GM23338 (cell line): ENCODE measurements around the gene ADAM30. TPM values are rescaled to one million over a fixed set of nuclear protein-coding genes. Genes with fewer than 3 reads are reported as not detected.

Experiments used
- ATAC-seq: fragments of 200-7000 bp; cut with Tn5 transposase; 3 replicates; pipeline ENCODE4 v1.9.1; 2020
- DNase-seq: peaks from one replicate; pipeline ENCODE4 v3.0.0-alpha.2; 2015; ENCODE audit warnings: low spot score
- H2AFZ ChIP-seq: fragments of 200-600 bp; sonication (generic); 2 replicates; pipeline ENCODE4 v1.8.0; 2016; ENCODE audit warnings: antibody characterized with exemption, mild to moderate bottlenecking, moderate library complexity
- H3F3A ChIP-seq: fragments of 200-600 bp; sonication (generic); replicated peaks from 2 replicates; pipeline ENCODE4 v1.8.0; 2017; ENCODE audit warnings: antibody characterized with exemption, mixed run types, low read depth
- H3K27ac ChIP-seq: fragments of 200-600 bp; sonication (generic); 2 replicates; pipeline ENCODE4 v1.6.1; 2016; ENCODE audit warnings: low read depth
- H3K27me3 ChIP-seq: fragments of 200-600 bp; sonication (generic); 2 replicates; pipeline ENCODE4 v1.8.0; 2016; ENCODE audit warnings: mild to moderate bottlenecking, mixed run types, moderate library complexity; ENCODE audit not compliant: insufficient read depth
- H3K36me3 ChIP-seq: fragments of 200-600 bp; sonication (generic); 2 replicates; pipeline ENCODE4 v1.8.0; 2016; ENCODE audit warnings: mild to moderate bottlenecking; ENCODE audit not compliant: insufficient read depth
- H3K4me1 ChIP-seq: fragments of 200-600 bp; sonication (generic); 2 replicates; pipeline ENCODE4 v1.8.0; 2016; ENCODE audit warnings: mild to moderate bottlenecking, moderate library complexity; ENCODE audit not compliant: insufficient read depth
- H3K4me2 ChIP-seq: fragments of 200-600 bp; sonication (generic); 2 replicates; pipeline ENCODE4 v1.7.1; 2017; ENCODE audit warnings: mixed run types
- H3K4me3 ChIP-seq: fragments of 200-600 bp; sonication (generic); 2 replicates; pipeline ENCODE4 v1.6.1; 2016; ENCODE audit warnings: mixed run types
- H3K79me2 ChIP-seq: fragments of 200-600 bp; sonication (generic); replicated peaks from 2 replicates; pipeline ENCODE4 v1.8.0; 2017; ENCODE audit warnings: mild to moderate bottlenecking; ENCODE audit not compliant: insufficient read depth
- H3K9me2 ChIP-seq: fragments of 200-600 bp; sonication (generic); 2 replicates; pipeline ENCODE4 v1.8.0; 2017; ENCODE audit not compliant: insufficient read depth
- H4K20me1 ChIP-seq: fragments of 200-600 bp; sonication (generic); replicated peaks from 2 replicates; pipeline ENCODE4 v1.8.0; 2017; ENCODE audit warnings: mild to moderate bottlenecking; ENCODE audit not compliant: insufficient read depth
- H3K27ac Mint-ChIP-seq: 2 replicates; pipeline ENCODE4 v1.8.0; 2020; ENCODE audit warnings: inconsistent platforms, mild to moderate bottlenecking, moderate library complexity, mixed read lengths
- H3K27me3 Mint-ChIP-seq: 3 replicates; pipeline ENCODE4 v1.8.0; 2022; ENCODE audit warnings: low read depth, mild to moderate bottlenecking, moderate library complexity, mixed read lengths, inconsistent platforms; ENCODE audit not compliant: insufficient read depth, poor library complexity
- H3K36me3 Mint-ChIP-seq: 3 replicates; pipeline ENCODE4 v1.8.0; 2021; ENCODE audit warnings: low read depth, mild to moderate bottlenecking, inconsistent platforms, moderate library complexity, mixed read lengths
- H3K4me1 Mint-ChIP-seq: 3 replicates; pipeline ENCODE4 v1.8.0; 2020; ENCODE audit warnings: mild to moderate bottlenecking, inconsistent platforms, mixed read lengths
- H3K4me3 Mint-ChIP-seq: 3 replicates; pipeline ENCODE4 v1.8.0; 2021; ENCODE audit warnings: moderate library complexity, mild to moderate bottlenecking, inconsistent platforms, mixed read lengths
- H3K9me3 Mint-ChIP-seq: 3 replicates; pipeline ENCODE4 v1.8.0; 2020; ENCODE audit warnings: moderate library complexity, mild to moderate bottlenecking, inconsistent platforms, mixed read lengths
- CREB1 ChIP-seq: fragments of 250-450 bp; sonication (Bioruptor Pico); IDR thresholded peaks from 2 replicates; pipeline ENCODE4 v1.5.0; 2020; ENCODE audit warnings: low read depth, mild to moderate bottlenecking, moderate library complexity
- EZH2 ChIP-seq: fragments of 200-600 bp; sonication (generic); IDR thresholded peaks from one replicate; pipeline ENCODE4 v1.8.0; 2017; ENCODE audit warnings: antibody characterized with exemption, mild to moderate bottlenecking, low read depth; ENCODE audit not compliant: unreplicated experiment
- EZH2phosphoT487 ChIP-seq: fragments of 200-600 bp; sonication (generic); IDR thresholded peaks from one replicate; pipeline ENCODE4 v1.8.1; 2018; ENCODE audit warnings: antibody characterized with exemption; ENCODE audit not compliant: unreplicated experiment
- JUNB ChIP-seq: IDR thresholded peaks from one replicate; pipeline ENCODE4 v1.6.1; 2016; ENCODE audit warnings: antibody characterized with exemption; ENCODE audit not compliant: unreplicated experiment
- NANOG ChIP-seq: IDR thresholded peaks from 2 replicates; pipeline ENCODE4 v1.6.1; 2016; ENCODE audit warnings: antibody characterized with exemption, borderline replicate concordance
- POLR2AphosphoS5 ChIP-seq: IDR thresholded peaks from 2 replicates; pipeline ENCODE4 v1.6.1; 2016; ENCODE audit warnings: antibody characterized with exemption, low read depth
- STAT1 ChIP-seq: IDR thresholded peaks from one replicate; pipeline ENCODE4 v1.6.1; 2016; ENCODE audit warnings: antibody characterized with exemption; ENCODE audit not compliant: unreplicated experiment
- ZNF114 ChIP-seq: fragments of 250-450 bp; sonication (Bioruptor Pico); IDR thresholded peaks from 2 replicates; pipeline ENCODE4 v1.5.0; 2020; ENCODE audit warnings: mild to moderate bottlenecking, moderate library complexity
- ZNF331 ChIP-seq: fragments of 250-450 bp; sonication (Bioruptor Pico); IDR thresholded peaks from 2 replicates; pipeline ENCODE4 v1.5.0; 2020; ENCODE audit warnings: low read depth, mild to moderate bottlenecking, moderate library complexity
- polyA plus RNA-seq: library from polyadenylated mRNA; unstranded; fragments of >200 nt; fragmentation: Nextera tagmentation; extraction: Ambion mirVana; gene quantifications from 2 replicates; pipeline ENCODE4 v1.2.1, GENCODE V29; 2016
- total RNA-seq: library from RNA; depleted of rRNA; stranded (reverse); fragments of >200 nt; shearing (Covaris generic); gene quantifications from 2 replicates; pipeline ENCODE4 v1.2.3, GENCODE V29; 2014
- TF ChIP-seq, protein P1 (sequence below): IDR thresholded peaks from 2 replicates; pipeline ENCODE4 v1.6.1; 2016; ENCODE audit warnings: antibody characterized with exemption
- TF ChIP-seq, protein P2 (sequence below): IDR thresholded peaks from one replicate; pipeline ENCODE4 v1.6.1; 2018; ENCODE audit warnings: antibody characterized with exemption; ENCODE audit not compliant: unreplicated experiment
- TF ChIP-seq, protein P3 (sequence below): fragments of 250-450 bp; sonication (Bioruptor Pico); IDR thresholded peaks from 2 replicates; pipeline ENCODE4 v1.5.0; 2020; ENCODE audit warnings: mild to moderate bottlenecking, moderate library complexity
- TF ChIP-seq, protein P4 (sequence below), 2 experiments: fragments of 200-600 bp in 1 of 2; sonication (generic) in 1 of 2; conservative IDR thresholded peaks; 2 replicates each; pipeline versions ENCODE4 v1.5.1 to v1.6.1; 2016 to 2017; ENCODE audit warnings: antibody characterized with exemption in 2 of 2, low read depth in 2 of 2, mild to moderate bottlenecking in 2 of 2, moderate library complexity in 1 of 2

ADAM30 gene
- total and polyA plus RNA-seq, 2 experiments from 2014 or later = not detected

DNA sequence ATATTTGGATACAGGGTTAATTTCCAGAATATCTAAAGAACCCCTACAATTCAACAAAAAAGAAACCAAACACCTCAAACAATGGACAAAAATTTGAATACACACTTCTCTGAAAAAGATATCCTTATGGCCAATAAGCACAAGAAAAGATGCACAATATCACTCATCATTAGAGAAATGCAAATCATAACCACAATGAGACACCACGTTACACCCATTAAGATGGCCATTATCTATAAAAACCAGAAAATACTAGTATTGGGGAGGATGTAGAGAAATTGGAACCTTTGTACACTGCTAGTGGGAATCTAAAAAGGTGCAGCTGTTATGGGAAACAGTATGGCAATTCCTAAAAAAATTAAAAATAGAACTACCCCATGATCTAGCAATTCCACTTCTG, 4.9 kb downstream of the ADAM30 start:
- H3K4me3 Mint-ChIP-seq = no peak overlapping the region
- Histone ChIP-seq H3K9me2 (no peaks in the 10 kb centered on the region), H3K27ac (no peak overlapping the region), H3K79me2 (no peaks in the 10 kb centered on the region), H3K4me1 (no peaks in the 10 kb centered on the region), H3K4me2 (no peak overlapping the region), H3F3A (no peaks in the 10 kb centered on the region), H3K36me3 (no peaks in the 10 kb centered on the region), H4K20me1 (no peaks in the 10 kb centered on the region), H2AFZ (no peak overlapping the region), H3K27me3 (no peaks in the 10 kb centered on the region), H3K4me3 (no peak overlapping the region)
- DNase-seq (no peak), ATAC-seq (no peak)
- H3K9me3 Mint-ChIP-seq = no peaks in the 10 kb centered on the region; the same call in 2 of the 3 replicates
- H3K36me3 Mint-ChIP-seq = no peaks in the 10 kb centered on the region
- TF ChIP-seq, protein P1, sequence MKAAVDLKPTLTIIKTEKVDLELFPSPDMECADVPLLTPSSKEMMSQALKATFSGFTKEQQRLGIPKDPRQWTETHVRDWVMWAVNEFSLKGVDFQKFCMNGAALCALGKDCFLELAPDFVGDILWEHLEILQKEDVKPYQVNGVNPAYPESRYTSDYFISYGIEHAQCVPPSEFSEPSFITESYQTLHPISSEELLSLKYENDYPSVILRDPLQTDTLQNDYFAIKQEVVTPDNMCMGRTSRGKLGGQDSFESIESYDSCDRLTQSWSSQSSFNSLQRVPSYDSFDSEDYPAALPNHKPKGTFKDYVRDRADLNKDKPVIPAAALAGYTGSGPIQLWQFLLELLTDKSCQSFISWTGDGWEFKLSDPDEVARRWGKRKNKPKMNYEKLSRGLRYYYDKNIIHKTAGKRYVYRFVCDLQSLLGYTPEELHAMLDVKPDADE = no peak
- TF ChIP-seq POLR2AphosphoS5 = no peak
- TF ChIP-seq ZNF114 (CRISPR knock-in tag) = no peak
- TF ChIP-seq, protein P2, sequence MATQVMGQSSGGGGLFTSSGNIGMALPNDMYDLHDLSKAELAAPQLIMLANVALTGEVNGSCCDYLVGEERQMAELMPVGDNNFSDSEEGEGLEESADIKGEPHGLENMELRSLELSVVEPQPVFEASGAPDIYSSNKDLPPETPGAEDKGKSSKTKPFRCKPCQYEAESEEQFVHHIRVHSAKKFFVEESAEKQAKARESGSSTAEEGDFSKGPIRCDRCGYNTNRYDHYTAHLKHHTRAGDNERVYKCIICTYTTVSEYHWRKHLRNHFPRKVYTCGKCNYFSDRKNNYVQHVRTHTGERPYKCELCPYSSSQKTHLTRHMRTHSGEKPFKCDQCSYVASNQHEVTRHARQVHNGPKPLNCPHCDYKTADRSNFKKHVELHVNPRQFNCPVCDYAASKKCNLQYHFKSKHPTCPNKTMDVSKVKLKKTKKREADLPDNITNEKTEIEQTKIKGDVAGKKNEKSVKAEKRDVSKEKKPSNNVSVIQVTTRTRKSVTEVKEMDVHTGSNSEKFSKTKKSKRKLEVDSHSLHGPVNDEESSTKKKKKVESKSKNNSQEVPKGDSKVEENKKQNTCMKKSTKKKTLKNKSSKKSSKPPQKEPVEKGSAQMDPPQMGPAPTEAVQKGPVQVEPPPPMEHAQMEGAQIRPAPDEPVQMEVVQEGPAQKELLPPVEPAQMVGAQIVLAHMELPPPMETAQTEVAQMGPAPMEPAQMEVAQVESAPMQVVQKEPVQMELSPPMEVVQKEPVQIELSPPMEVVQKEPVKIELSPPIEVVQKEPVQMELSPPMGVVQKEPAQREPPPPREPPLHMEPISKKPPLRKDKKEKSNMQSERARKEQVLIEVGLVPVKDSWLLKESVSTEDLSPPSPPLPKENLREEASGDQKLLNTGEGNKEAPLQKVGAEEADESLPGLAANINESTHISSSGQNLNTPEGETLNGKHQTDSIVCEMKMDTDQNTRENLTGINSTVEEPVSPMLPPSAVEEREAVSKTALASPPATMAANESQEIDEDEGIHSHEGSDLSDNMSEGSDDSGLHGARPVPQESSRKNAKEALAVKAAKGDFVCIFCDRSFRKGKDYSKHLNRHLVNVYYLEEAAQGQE = no peak
- TF ChIP-seq STAT1 = no peak
- no peak for TF ChIP-seq EZH2
- TF ChIP-seq, protein P3, sequence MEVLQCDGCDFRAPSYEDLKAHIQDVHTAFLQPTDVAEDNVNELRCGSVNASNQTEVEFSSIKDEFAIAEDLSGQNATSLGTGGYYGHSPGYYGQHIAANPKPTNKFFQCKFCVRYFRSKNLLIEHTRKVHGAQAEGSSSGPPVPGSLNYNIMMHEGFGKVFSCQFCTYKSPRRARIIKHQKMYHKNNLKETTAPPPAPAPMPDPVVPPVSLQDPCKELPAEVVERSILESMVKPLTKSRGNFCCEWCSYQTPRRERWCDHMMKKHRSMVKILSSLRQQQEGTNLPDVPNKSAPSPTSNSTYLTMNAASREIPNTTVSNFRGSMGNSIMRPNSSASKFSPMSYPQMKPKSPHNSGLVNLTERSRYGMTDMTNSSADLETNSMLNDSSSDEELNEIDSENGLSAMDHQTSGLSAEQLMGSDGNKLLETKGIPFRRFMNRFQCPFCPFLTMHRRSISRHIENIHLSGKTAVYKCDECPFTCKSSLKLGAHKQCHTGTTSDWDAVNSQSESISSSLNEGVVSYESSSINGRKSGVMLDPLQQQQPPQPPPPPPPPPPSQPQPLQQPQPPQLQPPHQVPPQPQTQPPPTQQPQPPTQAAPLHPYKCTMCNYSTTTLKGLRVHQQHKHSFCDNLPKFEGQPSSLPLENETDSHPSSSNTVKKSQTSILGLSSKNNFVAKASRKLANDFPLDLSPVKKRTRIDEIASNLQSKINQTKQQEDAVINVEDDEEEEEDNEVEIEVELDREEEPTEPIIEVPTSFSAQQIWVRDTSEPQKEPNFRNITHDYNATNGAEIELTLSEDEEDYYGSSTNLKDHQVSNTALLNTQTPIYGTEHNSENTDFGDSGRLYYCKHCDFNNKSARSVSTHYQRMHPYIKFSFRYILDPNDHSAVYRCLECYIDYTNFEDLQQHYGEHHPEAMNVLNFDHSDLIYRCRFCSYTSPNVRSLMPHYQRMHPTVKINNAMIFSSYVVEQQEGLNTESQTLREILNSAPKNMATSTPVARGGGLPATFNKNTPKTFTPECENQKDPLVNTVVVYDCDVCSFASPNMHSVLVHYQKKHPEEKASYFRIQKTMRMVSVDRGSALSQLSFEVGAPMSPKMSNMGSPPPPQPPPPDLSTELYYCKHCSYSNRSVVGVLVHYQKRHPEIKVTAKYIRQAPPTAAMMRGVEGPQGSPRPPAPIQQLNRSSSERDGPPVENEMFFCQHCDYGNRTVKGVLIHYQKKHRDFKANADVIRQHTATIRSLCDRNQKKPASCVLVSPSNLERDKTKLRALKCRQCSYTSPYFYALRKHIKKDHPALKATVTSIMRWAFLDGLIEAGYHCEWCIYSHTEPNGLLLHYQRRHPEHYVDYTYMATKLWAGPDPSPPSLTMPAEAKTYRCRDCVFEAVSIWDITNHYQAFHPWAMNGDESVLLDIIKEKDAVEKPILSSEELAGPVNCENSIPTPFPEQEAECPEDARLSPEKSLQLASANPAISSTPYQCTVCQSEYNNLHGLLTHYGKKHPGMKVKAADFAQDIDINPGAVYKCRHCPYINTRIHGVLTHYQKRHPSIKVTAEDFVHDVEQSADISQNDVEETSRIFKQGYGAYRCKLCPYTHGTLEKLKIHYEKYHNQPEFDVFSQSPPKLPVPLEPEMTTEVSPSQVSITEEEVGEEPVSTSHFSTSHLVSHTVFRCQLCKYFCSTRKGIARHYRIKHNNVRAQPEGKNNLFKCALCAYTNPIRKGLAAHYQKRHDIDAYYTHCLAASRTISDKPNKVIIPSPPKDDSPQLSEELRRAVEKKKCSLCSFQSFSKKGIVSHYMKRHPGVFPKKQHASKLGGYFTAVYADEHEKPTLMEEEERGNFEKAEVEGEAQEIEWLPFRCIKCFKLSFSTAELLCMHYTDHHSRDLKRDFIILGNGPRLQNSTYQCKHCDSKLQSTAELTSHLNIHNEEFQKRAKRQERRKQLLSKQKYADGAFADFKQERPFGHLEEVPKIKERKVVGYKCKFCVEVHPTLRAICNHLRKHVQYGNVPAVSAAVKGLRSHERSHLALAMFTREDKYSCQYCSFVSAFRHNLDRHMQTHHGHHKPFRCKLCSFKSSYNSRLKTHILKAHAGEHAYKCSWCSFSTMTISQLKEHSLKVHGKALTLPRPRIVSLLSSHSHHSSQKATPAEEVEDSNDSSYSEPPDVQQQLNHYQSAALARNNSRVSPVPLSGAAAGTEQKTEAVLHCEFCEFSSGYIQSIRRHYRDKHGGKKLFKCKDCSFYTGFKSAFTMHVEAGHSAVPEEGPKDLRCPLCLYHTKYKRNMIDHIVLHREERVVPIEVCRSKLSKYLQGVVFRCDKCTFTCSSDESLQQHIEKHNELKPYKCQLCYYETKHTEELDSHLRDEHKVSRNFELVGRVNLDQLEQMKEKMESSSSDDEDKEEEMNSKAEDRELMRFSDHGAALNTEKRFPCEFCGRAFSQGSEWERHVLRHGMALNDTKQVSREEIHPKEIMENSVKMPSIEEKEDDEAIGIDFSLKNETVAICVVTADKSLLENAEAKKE (CRISPR knock-in tag) = no peak
- TF ChIP-seq EZH2phosphoT487 = no peak
- no peak for TF ChIP-seq NANOG
- no peak for TF ChIP-seq ZNF331 (CRISPR knock-in tag)
- TF ChIP-seq, protein P4, sequence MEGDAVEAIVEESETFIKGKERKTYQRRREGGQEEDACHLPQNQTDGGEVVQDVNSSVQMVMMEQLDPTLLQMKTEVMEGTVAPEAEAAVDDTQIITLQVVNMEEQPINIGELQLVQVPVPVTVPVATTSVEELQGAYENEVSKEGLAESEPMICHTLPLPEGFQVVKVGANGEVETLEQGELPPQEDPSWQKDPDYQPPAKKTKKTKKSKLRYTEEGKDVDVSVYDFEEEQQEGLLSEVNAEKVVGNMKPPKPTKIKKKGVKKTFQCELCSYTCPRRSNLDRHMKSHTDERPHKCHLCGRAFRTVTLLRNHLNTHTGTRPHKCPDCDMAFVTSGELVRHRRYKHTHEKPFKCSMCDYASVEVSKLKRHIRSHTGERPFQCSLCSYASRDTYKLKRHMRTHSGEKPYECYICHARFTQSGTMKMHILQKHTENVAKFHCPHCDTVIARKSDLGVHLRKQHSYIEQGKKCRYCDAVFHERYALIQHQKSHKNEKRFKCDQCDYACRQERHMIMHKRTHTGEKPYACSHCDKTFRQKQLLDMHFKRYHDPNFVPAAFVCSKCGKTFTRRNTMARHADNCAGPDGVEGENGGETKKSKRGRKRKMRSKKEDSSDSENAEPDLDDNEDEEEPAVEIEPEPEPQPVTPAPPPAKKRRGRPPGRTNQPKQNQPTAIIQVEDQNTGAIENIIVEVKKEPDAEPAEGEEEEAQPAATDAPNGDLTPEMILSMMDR (conservative IDR thresholded peaks at IDR 0.05; ENCODE audit: low read depth in 2 of 2) = no peak
- no peak for TF ChIP-seq CREB1
- no peak for TF ChIP-seq JUNB
- peaks cover 1% of the 10 kb centered on the region; the same call in 1 of the 3 replicates for H3K4me1 Mint-ChIP-seq
- H3K27ac Mint-ChIP-seq = no peak overlapping the region
- H3K27me3 Mint-ChIP-seq = peaks cover 5% of the 10 kb centered on the region
